Mammary epithelial cell (primary cell): Measurements from ENCODE around the gene POP7.
"Not testable (repeated sequence)": the region's sequence is repeated elsewhere in the genome, so short reads cannot be mapped to it uniquely, and the experiment has no call there.

Experiments
- CTCF ChIP-seq, 2 donors: IDR thresholded peaks in 1 of 2; conservative IDR thresholded peaks in 1 of 2; 2 replicates each; pipeline ENCODE4 v1.5.1; 2011 to 2012; ENCODE audit warnings: inconsistent platforms in 2 of 2, low read length in 2 of 2, mild to moderate bottlenecking in 2 of 2, control low read depth in 1 of 2, low read depth in 1 of 2; ENCODE audit not compliant: insufficient read depth in 1 of 2; ENCODE audit errors: extremely low read depth in 1 of 2
- EZH2 ChIP-seq: IDR thresholded peaks from 2 replicates; pipeline ENCODE4 v1.6.1; 2012; ENCODE audit warnings: low read length, inconsistent platforms, borderline replicate concordance

GRCh38 chr7:100662194-100662776, 43.6 kb upstream of the POP7 start:
- not testable (repeated sequence) for TF ChIP-seq CTCF (conservative IDR thresholded peaks at IDR 0.05 in 1 of 2, IDR thresholded peaks at IDR 0.05 in 1 of 2; ENCODE audit: extremely low read depth in 1 of 2, insufficient read depth in 1 of 2, low read depth in 1 of 2, low read length in 2 of 2); EZH2
